Breast epithelium (tissue), 4 donors: ENCODE results near the gene MOB3A. TPM values are rescaled to one million over a fixed set of nuclear protein-coding genes. Genes with fewer than 3 reads are reported as not detected.

Source experiments
- DNase-seq, 2 donors: peaks; one replicate each; pipeline ENCODE4 v3.0.0-alpha.2; 2019; ENCODE audit warnings: low spot score in 2 of 2
- H3K27ac ChIP-seq, 2 donors: fragments of 200-600 bp; sonication (generic) in 1 of 2; one replicate each; pipeline ENCODE4 v1.5.1; 2016 to 2019; ENCODE audit warnings: mild to moderate bottlenecking in 1 of 2
- H3K27me3 ChIP-seq, 2 donors: fragments of 200-600 bp; sonication (generic) in 1 of 2; one replicate each; pipeline versions ENCODE4 v1.5.1 to v1.6.0; 2017 to 2019; ENCODE audit warnings: control low read depth in 1 of 2, mild to moderate bottlenecking in 1 of 2
- H3K36me3 ChIP-seq: fragments of 200-600 bp; one replicate; pipeline ENCODE4 v1.5.1; 2019
- H3K4me1 ChIP-seq, 2 donors: fragments of 200-600 bp; sonication (generic); one replicate each; pipeline ENCODE4 v1.5.1; 2016 to 2019; ENCODE audit warnings: control low read depth in 1 of 2
- H3K4me3 ChIP-seq, 3 donors: fragments of 200-600 bp; sonication (generic); 1 replicate in 2 of 3; 2 replicates in 1 of 3; pipeline ENCODE4 v1.5.1; 2016 to 2019; ENCODE audit warnings: mild to moderate bottlenecking in 3 of 3, moderate library complexity in 2 of 3
- H3K9me3 ChIP-seq, 2 donors: fragments of 200-600 bp; sonication (generic) in 1 of 2; one replicate each; pipeline ENCODE4 v1.5.1; 2016 to 2019; ENCODE audit warnings: control low read depth in 1 of 2
- POLR2A ChIP-seq: fragments of 450-650 bp; IDR thresholded peaks from one replicate; pipeline ENCODE4 v1.6.1; 2016; ENCODE audit warnings: antibody characterized with exemption, mild to moderate bottlenecking, moderate library complexity
- POLR2AphosphoS5 ChIP-seq, 3 donors: sonication (generic); formaldehyde crosslinking; IDR thresholded peaks; one replicate each; pipeline ENCODE4 v1.6.1; 2017; ENCODE audit warnings: antibody characterized with exemption in 3 of 3
- intact Hi-C: fragments of 100-400 bp; cut with DNase I; formaldehyde crosslinking; loops from one replicate; pipeline ENCODE4 v1.15.1; 2023; ENCODE audit warnings: low total_unique reads
- total RNA-seq, 3 donors: library from RNA; depleted of rRNA; stranded (reverse); fragments of >200 nt; gene quantifications; one replicate each; pipeline ENCODE4 v1.1.0, GENCODE V29; 2016
- TF ChIP-seq, protein P1 (sequence below), 3 donors: fragments of 450-650 bp; IDR thresholded peaks; one replicate each; pipeline ENCODE4 v1.5.1; 2016 to 2017; ENCODE audit warnings: antibody characterized with exemption in 3 of 3, mild to moderate bottlenecking in 3 of 3, moderate library complexity in 3 of 3

The MOB3A gene
- total RNA-seq, 3 donors from 2014 or later, result 18.3 to 45.8 (median 29.2) TPM

DNA sequence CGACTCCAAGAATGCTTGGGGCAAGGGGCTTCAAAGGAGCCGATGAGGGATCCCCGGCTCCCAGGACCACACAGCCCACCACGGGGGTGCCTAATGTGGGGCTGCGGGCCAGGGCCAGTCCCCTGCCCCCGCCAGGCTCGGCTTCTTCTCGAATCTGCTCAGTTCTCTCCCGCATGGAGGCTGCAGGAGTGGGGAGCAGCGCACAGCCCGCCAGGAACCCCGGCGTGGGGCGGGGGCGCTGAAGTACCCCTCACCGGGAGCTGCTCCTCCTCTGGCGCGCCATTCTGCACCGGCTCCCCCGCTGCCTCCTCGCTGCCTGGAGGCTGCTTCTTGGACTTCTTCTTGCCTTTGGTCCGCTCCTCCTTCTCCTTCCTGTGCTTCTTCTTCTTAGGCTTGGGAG, 15.3 kb upstream of the MOB3A start:
- Histone ChIP-seq H3K4me1 (no peaks in the 10 kb centered on the region), H3K27ac (no peak overlapping the region), H3K27me3 (no peaks in the 10 kb centered on the region), H3K36me3 (peaks cover 28% of the 10 kb centered on the region), H3K4me3 (no peak overlapping the region), H3K9me3 (no peaks in the 10 kb centered on the region)
- intact Hi-C loops, result no loop called here
- TF ChIP-seq, protein P1, sequence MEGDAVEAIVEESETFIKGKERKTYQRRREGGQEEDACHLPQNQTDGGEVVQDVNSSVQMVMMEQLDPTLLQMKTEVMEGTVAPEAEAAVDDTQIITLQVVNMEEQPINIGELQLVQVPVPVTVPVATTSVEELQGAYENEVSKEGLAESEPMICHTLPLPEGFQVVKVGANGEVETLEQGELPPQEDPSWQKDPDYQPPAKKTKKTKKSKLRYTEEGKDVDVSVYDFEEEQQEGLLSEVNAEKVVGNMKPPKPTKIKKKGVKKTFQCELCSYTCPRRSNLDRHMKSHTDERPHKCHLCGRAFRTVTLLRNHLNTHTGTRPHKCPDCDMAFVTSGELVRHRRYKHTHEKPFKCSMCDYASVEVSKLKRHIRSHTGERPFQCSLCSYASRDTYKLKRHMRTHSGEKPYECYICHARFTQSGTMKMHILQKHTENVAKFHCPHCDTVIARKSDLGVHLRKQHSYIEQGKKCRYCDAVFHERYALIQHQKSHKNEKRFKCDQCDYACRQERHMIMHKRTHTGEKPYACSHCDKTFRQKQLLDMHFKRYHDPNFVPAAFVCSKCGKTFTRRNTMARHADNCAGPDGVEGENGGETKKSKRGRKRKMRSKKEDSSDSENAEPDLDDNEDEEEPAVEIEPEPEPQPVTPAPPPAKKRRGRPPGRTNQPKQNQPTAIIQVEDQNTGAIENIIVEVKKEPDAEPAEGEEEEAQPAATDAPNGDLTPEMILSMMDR (IDR thresholded peaks at IDR 0.05), result no peak
- no peak for TF ChIP-seq POLR2AphosphoS5 (IDR thresholded peaks at IDR 0.05)
- no peak for TF ChIP-seq POLR2A
- DNase-seq, result no peak

DNA sequence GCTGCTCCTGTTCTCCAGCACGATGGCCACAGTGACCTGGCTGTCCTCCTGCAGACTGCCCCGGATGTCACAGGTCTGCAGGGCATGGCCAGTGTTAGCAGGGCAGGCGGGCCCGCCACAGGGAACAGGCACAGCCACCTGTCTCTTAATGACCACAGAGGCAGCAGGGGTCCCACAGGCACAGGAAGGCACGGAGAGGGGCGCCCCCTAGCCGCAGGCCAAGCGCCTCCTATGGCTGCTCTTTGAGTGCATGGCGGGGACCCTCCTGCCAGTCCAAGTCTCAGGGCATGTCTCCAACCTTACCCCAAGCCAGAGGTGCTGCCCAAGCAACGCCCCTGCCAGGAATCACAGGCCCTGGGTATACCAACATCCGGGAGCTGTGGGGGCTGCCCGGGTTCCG, 14.7 kb upstream of the MOB3A start:
- TF ChIP-seq POLR2AphosphoS5 (IDR thresholded peaks at IDR 0.05) (no peak), POLR2A (no peak)
- TF ChIP-seq, protein P1 (IDR thresholded peaks at IDR 0.05), result no peak
- no peaks in the 10 kb centered on the region for H3K4me1 ChIP-seq
- H3K4me3 ChIP-seq, result no peak overlapping the region
- no peaks in the 10 kb centered on the region for H3K27me3 ChIP-seq
- H3K9me3 ChIP-seq, result peaks cover 0 to 3% of the 10 kb centered on the region in 2 donors
- intact Hi-C loops, result no loop called here
- no peak overlapping the region for H3K27ac ChIP-seq
- H3K36me3 ChIP-seq, result peaks cover 29% of the 10 kb centered on the region
- no peak for DNase-seq

DNA sequence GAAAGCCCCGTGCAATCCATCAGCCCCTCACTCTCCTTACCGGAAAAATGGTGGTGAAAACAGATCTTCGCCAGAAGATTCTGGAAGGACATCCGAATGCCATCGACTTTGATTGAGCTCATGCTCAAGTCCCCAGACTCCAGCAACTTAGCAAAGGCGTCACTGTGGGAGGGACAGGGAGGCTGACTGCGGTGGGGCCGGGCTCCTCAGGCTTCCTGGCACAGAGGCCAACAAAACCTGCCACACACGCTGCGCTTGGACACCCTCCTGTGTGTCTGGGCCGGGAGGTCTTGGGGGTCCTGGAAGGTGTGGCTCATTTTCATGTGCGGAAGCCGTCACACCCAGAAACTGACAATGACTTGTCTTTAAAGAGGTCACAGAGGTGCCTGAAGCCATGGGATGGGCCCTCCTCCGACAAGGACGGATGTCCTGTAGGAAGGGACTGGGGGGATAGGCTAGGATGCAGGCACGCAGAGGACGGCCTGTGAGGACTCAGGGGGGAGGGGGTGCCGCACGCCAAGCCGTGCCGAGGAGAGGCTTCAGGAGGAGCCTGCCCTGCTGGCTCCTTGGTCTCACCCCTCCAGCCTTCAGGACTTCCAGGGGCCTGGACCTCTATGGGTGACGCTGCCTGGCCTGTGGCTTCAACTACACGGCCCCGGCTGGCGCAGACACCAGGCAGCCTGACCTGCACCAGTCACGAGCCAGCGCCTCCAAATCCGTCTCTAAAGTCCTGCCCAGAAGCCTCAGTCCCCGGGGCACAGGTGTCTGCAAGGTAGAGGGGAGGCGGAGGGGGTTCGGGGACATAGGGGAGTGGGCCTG, 13.1 kb upstream of the MOB3A start:
- no peak for DNase-seq
- Histone ChIP-seq H3K27me3 (no peaks in the 10 kb centered on the region), H3K4me1 (no peaks in the 10 kb centered on the region), H3K9me3 (peaks cover 0 to 9% of the 10 kb centered on the region in 2 donors), H3K4me3 (no peak overlapping the region), H3K36me3 (peaks cover 14% of the 10 kb centered on the region), H3K27ac (no peak overlapping the region)
- intact Hi-C loops, result no loop called here
- TF ChIP-seq POLR2A, result no peak
- TF ChIP-seq POLR2AphosphoS5 (IDR thresholded peaks at IDR 0.05), result no peak
- TF ChIP-seq, protein P1 (IDR thresholded peaks at IDR 0.05), result no peak

DNA sequence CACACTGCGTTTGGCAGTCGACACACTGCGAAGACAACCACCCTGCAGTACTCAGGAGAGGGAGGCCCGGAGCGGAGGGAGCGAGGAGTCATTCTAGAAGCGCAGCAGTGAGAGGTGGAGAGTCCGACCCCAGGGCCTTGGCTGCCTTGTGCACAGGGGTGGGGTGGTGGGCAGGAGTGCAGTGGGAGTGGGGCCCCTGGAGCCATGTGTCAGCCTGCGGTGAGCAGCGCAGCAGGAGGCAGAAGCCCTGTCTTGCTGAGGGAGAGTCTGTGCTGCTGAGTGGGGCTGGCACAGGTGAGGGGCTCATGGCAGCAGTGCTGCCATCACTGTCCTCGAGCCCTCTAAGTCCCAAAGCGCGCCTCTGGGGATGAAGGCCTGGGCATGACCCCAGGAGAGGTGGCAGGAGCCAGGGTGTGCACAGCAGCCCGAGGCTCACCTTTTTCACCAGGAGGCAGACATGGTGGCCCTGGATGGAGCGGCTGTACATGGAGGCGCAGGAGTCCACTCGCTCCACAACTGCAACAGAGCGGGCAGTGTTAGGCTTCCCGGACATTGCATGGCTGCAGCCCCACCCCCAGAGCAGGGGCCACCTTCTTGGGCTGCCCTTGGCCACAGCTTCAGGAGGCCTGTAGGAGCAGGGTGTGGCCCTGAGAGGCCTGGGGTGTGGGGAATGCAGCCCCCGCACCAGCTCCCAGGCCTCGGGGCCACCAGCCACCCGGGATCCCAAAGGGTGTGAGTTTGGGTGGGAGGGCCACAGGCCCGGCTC, 12.3 kb upstream of the MOB3A start:
- DNase-seq, result no peak
- Histone ChIP-seq H3K27me3 (no peaks in the 10 kb centered on the region), H3K9me3 (peaks cover 0 to 9% of the 10 kb centered on the region in 2 donors), H3K36me3 (peaks cover 14% of the 10 kb centered on the region), H3K4me3 (no peak overlapping the region), H3K4me1 (no peaks in the 10 kb centered on the region), H3K27ac (no peak overlapping the region)
- intact Hi-C loops, result no loop called here
- TF ChIP-seq POLR2AphosphoS5 (IDR thresholded peaks at IDR 0.05) (no peak), POLR2A (no peak)

DNA sequence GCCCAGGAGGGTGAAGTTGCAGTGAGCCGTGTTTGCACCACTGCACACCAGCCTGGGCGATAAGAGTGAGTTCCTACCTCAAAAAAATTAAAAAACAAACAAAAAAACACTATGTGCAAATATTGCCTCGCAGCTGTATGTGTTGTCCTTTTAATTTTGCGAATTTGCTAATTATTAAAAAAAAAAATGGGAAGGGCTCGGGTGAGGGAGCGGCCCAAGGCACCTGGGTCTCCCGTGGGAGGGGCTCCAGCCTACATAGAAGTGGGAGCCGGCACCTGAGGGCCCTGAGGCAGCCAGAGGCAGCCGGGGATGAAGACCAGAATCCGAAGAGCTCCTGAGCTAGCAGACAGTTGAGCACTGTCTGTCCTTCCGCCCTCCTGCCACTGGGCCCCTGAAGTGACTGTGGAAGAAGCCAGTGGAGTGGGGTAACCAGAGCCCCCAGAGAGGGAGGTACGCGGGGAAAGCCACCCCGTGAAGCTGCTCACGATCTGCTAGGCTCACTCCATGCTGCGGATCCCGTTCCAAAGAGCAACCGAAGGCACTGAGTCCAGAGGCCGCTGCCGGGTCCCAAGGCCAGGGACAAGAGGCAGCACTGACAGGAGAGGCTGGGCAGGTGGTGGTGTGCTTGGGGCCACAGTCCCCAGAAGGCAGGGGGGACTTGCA, 7.0 kb upstream of the MOB3A start:
- H3K4me1 ChIP-seq, result no peaks in the 10 kb centered on the region
- H3K27ac ChIP-seq, result no peak overlapping the region
- H3K9me3 ChIP-seq, result peaks cover 0 to 9% of the 10 kb centered on the region in 2 donors
- H3K36me3 ChIP-seq, result peaks cover 9% of the 10 kb centered on the region
- H3K27me3 ChIP-seq, result no peaks in the 10 kb centered on the region
- H3K4me3 ChIP-seq, result no peak overlapping the region
- TF ChIP-seq, protein P1 (IDR thresholded peaks at IDR 0.05), result no peak
- no peak for TF ChIP-seq POLR2A
- no peak for TF ChIP-seq POLR2AphosphoS5 (IDR thresholded peaks at IDR 0.05)
- no peak for DNase-seq
- intact Hi-C loops, result no loop called here
